GM18511 (cell line): ENCODE results near the gene FAM181B.
A peak's percentile ranks its signal among the peaks of the same experiment; 100 is the strongest.
"Not testable (repeated sequence)": the region's sequence is repeated elsewhere in the genome, so short reads cannot be mapped to it uniquely, and the experiment has no call there.

Experiments used
- ATAC-seq: cut with Tn5 transposase; IDR thresholded peaks from one replicate; pipeline ENCODE4 v1.9.1; 2021; ENCODE audit warnings: mild to moderate bottlenecking, moderate library complexity; ENCODE audit not compliant: unreplicated experiment

The FAM181B gene

GRCh38 chr11:82732734-82733443 is 775 bp downstream of the FAM181B start:
- peak; percentile 24 for ATAC-seq

GRCh38 chr11:82732348-82732733 is 1.3 kb downstream of the FAM181B start:
- ATAC-seq = no peak

GRCh38 chr11:82731691-82732277 is 1.9 kb downstream of the FAM181B start:
- no peak for ATAC-seq

GRCh38 chr11:82730754-82731153 is 2.9 kb downstream of the FAM181B start:
- no peak for ATAC-seq

GRCh38 chr11:82730286-82730685 is 3.4 kb downstream of the FAM181B start:
- ATAC-seq = no peak

- ATAC-seq = no peak
These were observed 9.6 kb downstream of the FAM181B start for GRCh38 chr11:82724026-82724425.

GRCh38 chr11:82722231-82722630 is 11.4 kb downstream of the FAM181B start:
- no peak for ATAC-seq

GRCh38 chr11:82720267-82721065 is 13.2 kb downstream of the FAM181B start:
- ATAC-seq = no peak

- no peak for ATAC-seq
These were observed 14.1 kb downstream of the FAM181B start for GRCh38 chr11:82719361-82720105.

GRCh38 chr11:82718821-82719220 is 14.8 kb downstream of the FAM181B start:
- no peak for ATAC-seq

- peak; percentile 82 for ATAC-seq
These were observed 15.4 kb downstream of the FAM181B start for GRCh38 chr11:82718307-82718706.

- no peak for ATAC-seq
These were observed 19.1 kb downstream of the FAM181B start for GRCh38 chr11:82714346-82715174.

- ATAC-seq = no peak
These were observed 22.0 kb downstream of the FAM181B start for GRCh38 chr11:82711648-82712047.

GRCh38 chr11:82703796-82704195 is 29.9 kb downstream of the FAM181B start:
- no peak for ATAC-seq

GRCh38 chr11:82703226-82703625 is 30.4 kb downstream of the FAM181B start:
- ATAC-seq = no peak

- ATAC-seq = peak; percentile 75
These were observed 31.7 kb downstream of the FAM181B start for GRCh38 chr11:82701847-82702520.

GRCh38 chr11:82698576-82699352 is 34.9 kb downstream of the FAM181B start:
- ATAC-seq = no peak

- no peak for ATAC-seq
These were observed 40.7 kb downstream of the FAM181B start for GRCh38 chr11:82692981-82693380.

GRCh38 chr11:82689347-82689746 is 44.3 kb downstream of the FAM181B start:
- not testable (repeated sequence) for ATAC-seq
